ENCODE measurements around the gene PARVA.

DNA sequence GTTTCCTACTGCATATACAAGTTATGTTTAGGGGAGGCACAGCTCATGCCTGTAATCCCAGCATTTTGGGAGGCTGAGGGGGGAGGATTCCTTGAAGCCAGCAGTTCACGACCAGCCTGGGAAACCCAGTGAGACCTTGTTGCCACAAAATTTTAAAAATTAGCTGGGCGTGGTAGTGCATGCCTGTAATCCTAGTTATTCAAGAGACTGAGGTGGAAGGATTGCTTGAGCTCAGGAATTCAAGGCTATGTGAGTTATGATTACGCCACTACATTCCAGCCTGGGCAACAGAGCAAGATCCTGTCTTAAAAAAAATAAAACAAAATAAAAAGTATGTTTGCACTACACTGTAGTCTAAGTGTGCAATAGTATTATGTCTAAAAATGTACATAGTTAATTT lies 188.0 kb downstream of the PARVA start:
- TF ChIP-seq POLR2AphosphoS5 (IDR thresholded peaks at IDR 0.05; ENCODE audit: low read depth, low read length) (no peak), POLR2A (IDR thresholded peaks at IDR 0.05; ENCODE audit: low read depth, low read length) (no peak)
